HEK293 (cell line): ENCODE results near the gene SLC4A8.

ENCODE experiments used
- PRDM4 ChIP-seq: fragments of 450-650 bp; formaldehyde crosslinking; IDR thresholded peaks from 2 replicates; pipeline ENCODE4 v1.5.1; 2017; ENCODE audit warnings: missing biosample characterization, missing genetic modification characterization
- RBAK ChIP-seq: fragments of 450-650 bp; formaldehyde crosslinking; IDR thresholded peaks from 2 replicates; pipeline ENCODE4 v1.5.1; 2016; ENCODE audit warnings: missing biosample characterization, missing genetic modification characterization
- YY1 ChIP-seq: fragments of 450-650 bp; formaldehyde crosslinking; IDR thresholded peaks from 2 replicates; pipeline ENCODE4 v1.5.1; 2018; ENCODE audit warnings: missing biosample characterization, missing genetic modification characterization
- YY2 ChIP-seq: fragments of 450-650 bp; formaldehyde crosslinking; IDR thresholded peaks from 2 replicates; pipeline ENCODE4 v1.5.1; 2016; ENCODE audit warnings: missing biosample characterization, missing genetic modification characterization
- ZBTB49 ChIP-seq: fragments of 450-650 bp; formaldehyde crosslinking; IDR thresholded peaks from 2 replicates; pipeline ENCODE4 v1.5.1; 2016; ENCODE audit warnings: missing biosample characterization, missing genetic modification characterization, low read depth
- ZNF174 ChIP-seq: fragments of 450-650 bp; formaldehyde crosslinking; IDR thresholded peaks from 2 replicates; pipeline ENCODE4 v1.5.0; 2017; ENCODE audit warnings: missing biosample characterization, mild to moderate bottlenecking, missing genetic modification characterization
- ZNF555 ChIP-seq: fragments of 450-650 bp; formaldehyde crosslinking; conservative IDR thresholded peaks from 2 replicates; pipeline ENCODE4 v1.5.1; 2017; ENCODE audit warnings: missing biosample characterization, mild to moderate bottlenecking, missing genetic modification characterization, inconsistent platforms

GRCh38 chr12:51507178-51507577, 82.5 kb downstream of the SLC4A8 start:
- TF ChIP-seq ZNF555 (tag by site-specific recombination) (no peak), RBAK (tag by site-specific recombination) (no peak), ZBTB49 (tag by site-specific recombination) (no peak), PRDM4 (tag by site-specific recombination) (no peak), YY1 (tag by site-specific recombination) (no peak), ZNF174 (tag by site-specific recombination) (no peak), YY2 (no peak)
